Measurements from ENCODE around the gene CELA3A.
A peak's percentile ranks its signal among the peaks of the same experiment; 100 is the strongest.

The CELA3A gene

GRCh38 chr1:22056936-22057335, 55.5 kb downstream of the CELA3A start:
- Mint-ChIP-seq H3K9me3 (no peaks in the 10 kb centered on the region), H3K4me3 (peak overlapping the region; percentile 67), H3K36me3 (peaks cover 15% of the 10 kb centered on the region)

GRCh38 chr1:22057861-22058260, 56.4 kb downstream of the CELA3A start:
- Mint-ChIP-seq H3K4me3 (no peak overlapping the region), H3K27ac (peak overlapping the region; percentile 35), H3K9me3 (no peaks in the 10 kb centered on the region), H3K27me3 (no peaks in the 10 kb centered on the region), H3K4me1 (peaks cover 33% of the 10 kb centered on the region), H3K36me3 (peaks cover 17% of the 10 kb centered on the region)
- no peak for ATAC-seq (ENCODE audit: low read depth)
- no peak for DNase-seq (ENCODE audit: low spot score in 2 of 2)

More at GRCh38 chr1:22056936-22057335, 55.5 kb downstream of the CELA3A start:
- Mint-ChIP-seq H3K27me3 (no peaks in the 10 kb centered on the region), H3K27ac (peak overlapping the region; percentile 13), H3K4me1 (peaks cover 24% of the 10 kb centered on the region)
- DNase-seq (ENCODE audit: low spot score in 2 of 2) (no peak), ATAC-seq (ENCODE audit: low read depth) (peak; percentile 18)
